Measurements from ENCODE around the gene PPP2R5E.

PPP2R5E gene

DNA sequence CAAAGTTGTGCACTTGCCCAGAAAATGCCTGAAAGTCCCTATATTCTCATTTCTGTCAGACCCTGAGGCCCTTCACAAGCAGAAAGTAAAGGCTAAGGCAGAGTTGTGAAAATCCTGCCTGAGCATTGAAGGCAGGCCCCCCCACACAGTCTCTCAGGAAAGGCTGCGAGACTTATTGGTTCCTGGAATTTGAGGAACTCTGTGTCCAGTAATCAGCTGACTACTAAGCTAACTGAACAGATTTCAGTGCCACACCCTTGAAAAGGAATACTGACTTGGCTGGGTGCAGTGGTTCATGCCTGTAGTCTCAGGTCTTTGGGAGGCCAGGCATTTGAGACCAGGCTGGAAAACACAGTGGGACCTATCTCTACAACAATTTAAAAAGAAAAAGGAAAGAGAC, 21.1 kb upstream of the PPP2R5E start:
- H3K27me3 ChIP-seq (replicated peaks; ENCODE audit: control insufficient read depth, insufficient read depth, low read length): no peaks in the 10 kb centered on the region; the same call in 1 of the 2 replicates
- no peaks in the 10 kb centered on the region for H3K36me3 ChIP-seq (ENCODE audit: control insufficient read depth, insufficient read depth, low read length)
- no peak for DNase-seq (ENCODE audit: extremely low read depth, insufficient read length)
- no peak overlapping the region for H3K4me3 ChIP-seq (replicated peaks; ENCODE audit: low read depth, low read length)
- TF ChIP-seq, protein P1, sequence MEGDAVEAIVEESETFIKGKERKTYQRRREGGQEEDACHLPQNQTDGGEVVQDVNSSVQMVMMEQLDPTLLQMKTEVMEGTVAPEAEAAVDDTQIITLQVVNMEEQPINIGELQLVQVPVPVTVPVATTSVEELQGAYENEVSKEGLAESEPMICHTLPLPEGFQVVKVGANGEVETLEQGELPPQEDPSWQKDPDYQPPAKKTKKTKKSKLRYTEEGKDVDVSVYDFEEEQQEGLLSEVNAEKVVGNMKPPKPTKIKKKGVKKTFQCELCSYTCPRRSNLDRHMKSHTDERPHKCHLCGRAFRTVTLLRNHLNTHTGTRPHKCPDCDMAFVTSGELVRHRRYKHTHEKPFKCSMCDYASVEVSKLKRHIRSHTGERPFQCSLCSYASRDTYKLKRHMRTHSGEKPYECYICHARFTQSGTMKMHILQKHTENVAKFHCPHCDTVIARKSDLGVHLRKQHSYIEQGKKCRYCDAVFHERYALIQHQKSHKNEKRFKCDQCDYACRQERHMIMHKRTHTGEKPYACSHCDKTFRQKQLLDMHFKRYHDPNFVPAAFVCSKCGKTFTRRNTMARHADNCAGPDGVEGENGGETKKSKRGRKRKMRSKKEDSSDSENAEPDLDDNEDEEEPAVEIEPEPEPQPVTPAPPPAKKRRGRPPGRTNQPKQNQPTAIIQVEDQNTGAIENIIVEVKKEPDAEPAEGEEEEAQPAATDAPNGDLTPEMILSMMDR (IDR thresholded peaks at IDR 0.05; ENCODE audit: insufficient read depth, low read length, poor library complexity, severe bottlenecking): no peak

DNA sequence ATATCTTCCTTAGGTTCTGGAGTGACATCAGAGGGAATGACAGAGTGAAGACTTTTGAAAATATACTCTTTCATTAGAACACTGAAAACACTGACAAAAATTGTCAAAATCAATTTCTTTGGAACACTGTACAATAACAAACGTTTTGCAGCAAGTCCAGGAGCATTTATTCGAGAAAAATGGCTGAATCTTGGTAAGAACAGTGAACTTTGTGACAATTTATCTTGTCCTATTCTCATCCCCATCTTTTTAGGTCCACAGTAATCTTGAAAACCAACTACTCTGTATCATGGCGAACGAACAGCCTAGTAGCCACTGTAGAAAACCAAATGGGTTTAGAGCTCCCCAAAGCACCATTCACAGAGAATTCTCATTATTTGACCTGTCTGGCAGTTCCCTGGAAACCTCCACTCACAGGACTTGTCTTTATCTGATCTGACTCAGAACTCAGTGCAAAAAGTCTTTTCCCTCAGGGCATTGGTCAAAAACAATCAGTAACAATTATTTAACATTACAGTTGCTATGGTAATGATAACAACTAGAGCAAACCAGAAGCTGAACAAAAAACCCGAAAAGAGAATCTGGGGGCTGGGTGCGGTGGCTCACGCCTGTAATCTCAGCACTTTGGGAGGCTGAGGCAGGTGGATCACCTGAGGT, 20.3 kb upstream of the PPP2R5E start:
- no peak for DNase-seq (ENCODE audit: extremely low read depth, insufficient read length)
- Histone ChIP-seq H3K4me3 (replicated peaks; ENCODE audit: low read depth, low read length) (no peak overlapping the region), H3K27me3 (replicated peaks; ENCODE audit: control insufficient read depth, insufficient read depth, low read length) (no peaks in the 10 kb centered on the region; the same call in 1 of the 2 replicates), H3K36me3 (ENCODE audit: control insufficient read depth, insufficient read depth, low read length) (no peaks in the 10 kb centered on the region)
- TF ChIP-seq, protein P1 (IDR thresholded peaks at IDR 0.05; ENCODE audit: insufficient read depth, low read length, poor library complexity, severe bottlenecking): no peak

DNA sequence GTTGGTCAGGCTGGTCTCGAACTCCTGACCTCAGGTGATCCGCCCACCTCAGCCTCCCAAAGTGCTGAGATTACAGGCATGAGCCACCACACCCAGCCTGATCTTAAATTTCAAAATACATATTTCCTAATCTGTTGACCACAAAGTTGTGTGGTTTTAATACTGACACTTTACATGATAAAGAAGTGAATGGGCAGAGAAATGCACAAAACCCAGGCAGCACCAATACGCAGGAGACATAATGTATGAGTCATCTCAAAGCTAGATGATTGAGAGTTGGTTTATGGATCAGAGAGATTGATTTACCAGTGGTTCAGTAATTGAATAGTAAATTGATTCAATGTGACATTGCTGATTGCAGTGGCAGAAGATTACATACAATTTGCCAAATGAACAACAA, 19.2 kb upstream of the PPP2R5E start:
- H3K27me3 ChIP-seq (replicated peaks; ENCODE audit: control insufficient read depth, insufficient read depth, low read length): no peaks in the 10 kb centered on the region; the same call in 1 of the 2 replicates
- TF ChIP-seq, protein P1 (IDR thresholded peaks at IDR 0.05; ENCODE audit: insufficient read depth, low read length, poor library complexity, severe bottlenecking): no peak

DNA sequence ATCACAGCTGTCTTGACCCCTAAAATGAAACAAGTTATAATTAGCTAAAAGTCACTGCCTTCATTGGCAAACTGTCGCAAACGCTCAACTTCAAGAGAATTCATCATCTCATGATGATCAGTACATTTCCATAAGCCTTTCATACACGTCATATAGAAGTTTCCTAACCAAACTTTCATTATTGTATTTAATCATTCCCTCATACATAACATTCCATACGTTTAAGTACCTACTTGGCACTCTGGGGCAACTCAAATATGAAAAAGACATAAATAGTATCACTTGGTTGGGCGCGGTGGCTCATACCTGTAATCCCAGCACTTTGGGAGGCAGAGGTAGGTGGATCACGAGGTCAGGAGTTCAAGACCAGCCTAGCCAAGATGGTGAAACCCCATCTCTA, 12.4 kb upstream of the PPP2R5E start:
- TF ChIP-seq, protein P1 (IDR thresholded peaks at IDR 0.05; ENCODE audit: insufficient read depth, low read length, poor library complexity, severe bottlenecking): no peak
- no peak for DNase-seq (ENCODE audit: extremely low read depth, insufficient read length)
- H3K27me3 ChIP-seq (replicated peaks; ENCODE audit: control insufficient read depth, insufficient read depth, low read length): no peaks in the 10 kb centered on the region
- H3K36me3 ChIP-seq (ENCODE audit: control insufficient read depth, insufficient read depth, low read length): no peaks in the 10 kb centered on the region
- H3K4me3 ChIP-seq (replicated peaks; ENCODE audit: low read depth, low read length): no peak overlapping the region

More for the DNA sequence above, 19.2 kb upstream of the PPP2R5E start:
- DNase-seq (ENCODE audit: extremely low read depth, insufficient read length): no peak
- no peak overlapping the region for H3K4me3 ChIP-seq (replicated peaks; ENCODE audit: low read depth, low read length)
- H3K36me3 ChIP-seq (ENCODE audit: control insufficient read depth, insufficient read depth, low read length): no peaks in the 10 kb centered on the region

DNA sequence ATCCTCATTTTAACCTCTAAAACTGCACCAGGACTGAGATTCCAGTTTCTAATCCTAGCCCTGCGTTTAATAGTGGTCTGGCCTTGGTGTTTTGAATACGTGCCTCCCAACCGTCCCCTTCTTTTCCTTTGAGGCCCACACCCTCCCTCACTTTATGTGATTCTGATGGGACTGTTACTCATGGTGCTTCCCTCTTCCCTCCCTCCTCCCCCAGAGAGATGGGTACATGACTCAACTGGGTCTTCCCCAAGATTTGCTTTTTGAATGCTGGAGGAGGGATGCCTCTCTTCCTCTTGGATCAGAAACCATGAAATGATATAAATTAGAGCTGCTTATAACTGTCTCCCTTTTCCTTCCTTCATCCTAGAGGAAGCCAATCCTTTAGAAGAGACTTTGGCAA, 8.2 kb upstream of the PPP2R5E start:
- no peaks in the 10 kb centered on the region for H3K36me3 ChIP-seq (ENCODE audit: control insufficient read depth, insufficient read depth, low read length)
- TF ChIP-seq, protein P1 (IDR thresholded peaks at IDR 0.05; ENCODE audit: insufficient read depth, low read length, poor library complexity, severe bottlenecking): no peak
- H3K4me3 ChIP-seq (replicated peaks; ENCODE audit: low read depth, low read length): no peak overlapping the region
- DNase-seq (ENCODE audit: extremely low read depth, insufficient read length): no peak
- no peaks in the 10 kb centered on the region for H3K27me3 ChIP-seq (replicated peaks; ENCODE audit: control insufficient read depth, insufficient read depth, low read length)
